Calu3 (cell line): ENCODE results near the gene TPPP3. TPM values are rescaled to one million over a fixed set of nuclear protein-coding genes. Genes with fewer than 3 reads are reported as not detected.

ENCODE experiments used
- BruUV-seq: library from RNA; stranded (reverse); fragments of 400-500 nt; replicated peaks from 2 replicates; lab custom pipeline; 2021; lab: Mats Ljungman, UMichigan
- CTCF ChIA-PET: fragments of 300-600 bp; sonication (Branson Sonifier 250); formaldehyde crosslinking; loops from one replicate; lab custom pipeline; 2022; ENCODE audit warnings: antibody characterized with exemption; lab: Charles Lee
- DNase-seq: peaks from one replicate; pipeline ENCODE4 v3.0.0; 2022
- H3K27ac Mint-ChIP-seq: one replicate; pipeline ENCODE4 v1.8.0; 2022; ENCODE audit warnings: mixed read lengths; ENCODE audit not compliant: unreplicated experiment
- H3K27me3 Mint-ChIP-seq: one replicate; pipeline ENCODE4 v1.8.0; 2022; ENCODE audit warnings: mixed read lengths; ENCODE audit not compliant: unreplicated experiment
- H3K36me3 Mint-ChIP-seq: one replicate; pipeline ENCODE4 v1.8.0; 2022; ENCODE audit warnings: mild to moderate bottlenecking, moderate library complexity, mixed read lengths; ENCODE audit not compliant: insufficient read depth, unreplicated experiment
- H3K4me1 Mint-ChIP-seq: one replicate; pipeline ENCODE4 v1.8.0; 2022; ENCODE audit warnings: mild to moderate bottlenecking, low read depth, mixed read lengths; ENCODE audit not compliant: unreplicated experiment
- H3K4me3 Mint-ChIP-seq: one replicate; pipeline ENCODE4 v1.8.0; 2022; ENCODE audit warnings: mild to moderate bottlenecking, low read depth, moderate library complexity, mixed read lengths; ENCODE audit not compliant: unreplicated experiment
- H3K9me3 Mint-ChIP-seq: one replicate; pipeline ENCODE4 v1.8.0; 2022; ENCODE audit warnings: low read depth, mixed read lengths; ENCODE audit not compliant: unreplicated experiment
- CTCF ChIP-seq: fragments of 200-600 bp; IDR thresholded peaks from one replicate; pipeline ENCODE4 v1.8.0; 2022; ENCODE audit warnings: antibody characterized with exemption; ENCODE audit not compliant: unreplicated experiment
- intact Hi-C: fragments of 100-400 bp; cut with micrococcal nuclease; formaldehyde crosslinking; loops from one replicate; pipeline ENCODE4 v1.10.0; 2022; ENCODE audit not compliant: unreplicated experiment
- total RNA-seq: library from RNA; stranded (reverse); gene quantifications from 2 replicates; pipeline ENCODE4 v1.2.3, GENCODE V29; 2022

The TPPP3 gene
- total RNA-seq, 1 experiment from 2014 or later: 8.5 TPM

- Mint-ChIP-seq H3K4me3 (no peak overlapping the region), H3K27ac (no peak overlapping the region), H3K4me1 (peaks cover 57% of the 10 kb centered on the region), H3K36me3 (peaks cover 33% of the 10 kb centered on the region), H3K27me3 (no peaks in the 10 kb centered on the region), H3K9me3 (no peaks in the 10 kb centered on the region)
- CTCF ChIA-PET: interaction anchor here (0.6 to 1.0 kb wide), 2 partner anchors 14 to 530 kb away, joined by 3 to 5 read pairs; partner anchors contain the start of gene TPPP3
- no peak for DNase-seq
- intact Hi-C loops: no loop called here
- no TSS peak for BruUV-seq
- no peak for TF ChIP-seq CTCF
Measured at GRCh38 chr16:67407176-67407787, 14.0 kb upstream of the TPPP3 start.

- no peak overlapping the region for H3K4me3 Mint-ChIP-seq
- TF ChIP-seq CTCF: no peak
- CTCF ChIA-PET: interaction anchor here (1.3 to 1.8 kb wide), 2 partner anchors 22 to 49 kb away, joined by 5 to 7 read pairs; no protein-coding TSS in a partner anchor
- no peaks in the 10 kb centered on the region for H3K27me3 Mint-ChIP-seq
- intact Hi-C loops: no loop called here
- peaks cover 52% of the 10 kb centered on the region for H3K4me1 Mint-ChIP-seq
- H3K36me3 Mint-ChIP-seq: peaks cover 37% of the 10 kb centered on the region
- peak overlapping the region; percentile 99 for H3K27ac Mint-ChIP-seq
- no peaks in the 10 kb centered on the region for H3K9me3 Mint-ChIP-seq
- BruUV-seq: no TSS peak
- DNase-seq: no peak
Measured at GRCh38 chr16:67406111-67406971, 13.0 kb upstream of the TPPP3 start.

- DNase-seq: no peak
- no TSS peak for BruUV-seq
- Mint-ChIP-seq H3K27ac (peak overlapping the region; percentile 99), H3K9me3 (no peaks in the 10 kb centered on the region), H3K4me3 (peak overlapping the region; percentile 44), H3K36me3 (peaks cover 37% of the 10 kb centered on the region), H3K4me1 (peaks cover 49% of the 10 kb centered on the region), H3K27me3 (no peaks in the 10 kb centered on the region)
- CTCF ChIA-PET: interaction anchor here (0.9 to 1.8 kb wide), 8 partner anchors 12 to 158 kb away, joined by 3 to 12 read pairs (median 5); partner anchors contain the start of gene FHOD1
- TF ChIP-seq CTCF: no peak
- intact Hi-C loops: no loop called here
Measured at GRCh38 chr16:67405336-67405735, 12.0 kb upstream of the TPPP3 start.

- Mint-ChIP-seq H3K9me3 (no peaks in the 10 kb centered on the region), H3K4me1 (peaks cover 49% of the 10 kb centered on the region), H3K4me3 (peak overlapping the region; percentile 44), H3K36me3 (peaks cover 37% of the 10 kb centered on the region), H3K27me3 (no peaks in the 10 kb centered on the region), H3K27ac (peak overlapping the region; percentile 99)
- CTCF ChIA-PET: interaction anchor here (0.6 to 1.8 kb wide), 10 partner anchors 9 to 158 kb away, joined by 3 to 12 read pairs (median 5); partner anchors contain the start of gene FHOD1
- BruUV-seq: no TSS peak
- peak; percentile 96 for DNase-seq
- TF ChIP-seq CTCF: no peak
- intact Hi-C loops: no loop called here
Measured at GRCh38 chr16:67404740-67405226, 11.5 kb upstream of the TPPP3 start.
